Body of pancreas (tissue), 4 donors: Measurements from ENCODE around the gene SYNJ1.

ENCODE experiments used
- POLR2A ChIP-seq, 3 donors: fragments of 450-650 bp; IDR thresholded peaks; one replicate each; pipeline ENCODE4 v1.6.1; 2016; ENCODE audit warnings: antibody characterized with exemption in 3 of 3, mild to moderate bottlenecking in 2 of 3
- TF ChIP-seq, protein P1 (sequence below), 7 experiments: fragments of 450-650 bp in 4 of 7; fragments of 200-600 bp in 3 of 7; sonication (generic) in 3 of 7; IDR thresholded peaks; one replicate each; pipeline ENCODE4 v1.5.1; 2016 to 2019; ENCODE audit warnings: antibody characterized with exemption in 7 of 7

DNA sequence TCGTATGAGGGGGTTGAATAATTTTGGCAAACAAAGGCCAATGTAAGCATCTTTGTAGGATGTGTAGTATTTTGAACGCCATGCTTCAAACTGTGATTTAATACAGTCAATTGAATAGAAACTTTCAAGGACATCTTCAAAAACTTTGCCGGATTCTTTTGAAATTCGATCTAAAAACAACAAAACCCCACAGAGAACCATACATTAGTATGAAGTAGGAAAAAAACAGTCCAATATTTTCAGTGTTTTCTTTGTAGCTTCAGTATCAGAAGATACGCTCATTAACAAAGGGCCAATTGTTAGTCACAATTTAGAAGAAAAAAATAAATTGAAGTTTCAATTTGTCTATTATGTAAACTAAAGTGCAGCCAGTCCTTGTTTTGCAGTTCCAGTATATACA lies 20.7 kb upstream of the SYNJ1 start:
- TF ChIP-seq, protein P1, sequence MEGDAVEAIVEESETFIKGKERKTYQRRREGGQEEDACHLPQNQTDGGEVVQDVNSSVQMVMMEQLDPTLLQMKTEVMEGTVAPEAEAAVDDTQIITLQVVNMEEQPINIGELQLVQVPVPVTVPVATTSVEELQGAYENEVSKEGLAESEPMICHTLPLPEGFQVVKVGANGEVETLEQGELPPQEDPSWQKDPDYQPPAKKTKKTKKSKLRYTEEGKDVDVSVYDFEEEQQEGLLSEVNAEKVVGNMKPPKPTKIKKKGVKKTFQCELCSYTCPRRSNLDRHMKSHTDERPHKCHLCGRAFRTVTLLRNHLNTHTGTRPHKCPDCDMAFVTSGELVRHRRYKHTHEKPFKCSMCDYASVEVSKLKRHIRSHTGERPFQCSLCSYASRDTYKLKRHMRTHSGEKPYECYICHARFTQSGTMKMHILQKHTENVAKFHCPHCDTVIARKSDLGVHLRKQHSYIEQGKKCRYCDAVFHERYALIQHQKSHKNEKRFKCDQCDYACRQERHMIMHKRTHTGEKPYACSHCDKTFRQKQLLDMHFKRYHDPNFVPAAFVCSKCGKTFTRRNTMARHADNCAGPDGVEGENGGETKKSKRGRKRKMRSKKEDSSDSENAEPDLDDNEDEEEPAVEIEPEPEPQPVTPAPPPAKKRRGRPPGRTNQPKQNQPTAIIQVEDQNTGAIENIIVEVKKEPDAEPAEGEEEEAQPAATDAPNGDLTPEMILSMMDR (IDR thresholded peaks at IDR 0.05) = no peak
- TF ChIP-seq POLR2A (IDR thresholded peaks at IDR 0.05) = no peak
